Adrenal gland (tissue), 19 donors: ENCODE data around the gene OR6K2. TPM values are rescaled to one million over a fixed set of nuclear protein-coding genes. Genes with fewer than 3 reads are reported as not detected.

Source experiments
- DNase-seq, 7 donors: peaks; one replicate each; pipeline ENCODE4 v3.0.0-alpha.2; 2019 to 2020
- H3K27ac ChIP-seq, 5 donors: fragments of 200-600 bp; sonication (generic) in 4 of 5; 1 replicate in 3 of 5; 2 replicates in 2 of 5; pipeline versions ENCODE4 v1.5.1 to v1.8.0; 2016 to 2020; ENCODE audit warnings: mild to moderate bottlenecking in 1 of 5
- H3K27me3 ChIP-seq: fragments of 200-600 bp; 2 replicates; pipeline ENCODE4 v1.8.0; 2021
- H3K36me3 ChIP-seq, 2 donors: fragments of 200-600 bp; replicated peaks in 1 of 2; 1 replicate in 1 of 2; 2 replicates in 1 of 2; pipeline versions ENCODE4 v1.5.1 to v1.8.0; 2018 to 2022
- H3K4me1 ChIP-seq, 2 donors: fragments of 200-600 bp; replicated peaks in 1 of 2; 1 replicate in 1 of 2; 2 replicates in 1 of 2; pipeline versions ENCODE4 v1.5.1 to v1.8.0; 2018 to 2021
- H3K4me3 ChIP-seq, 4 donors: fragments of 200-600 bp; sonication (generic) in 3 of 4; one replicate each; pipeline ENCODE4 v1.5.1; 2016 to 2018
- H3K9me3 ChIP-seq, 3 donors: fragments of 200-600 bp; sonication (generic) in 1 of 3; replicated peaks in 1 of 3; 1 replicate in 2 of 3; 2 replicates in 1 of 3; pipeline versions ENCODE4 v1.5.1 to v1.8.0; 2016 to 2021
- POLR2A ChIP-seq, 2 donors: fragments of 450-650 bp; IDR thresholded peaks; one replicate each; pipeline ENCODE4 v1.6.1; 2017; ENCODE audit warnings: antibody characterized with exemption in 2 of 2, mild to moderate bottlenecking in 2 of 2, moderate library complexity in 1 of 2
- WGBS, 4 donors: extraction: QIAGEN DNeasy Blood & Tissue Kit in 2 of 4; methylation state at CpG; one replicate each; pipeline versions ENCODE4 v1.1.5 to v1.1.7; 2013 to 2017; 5-methylcytosine and 5-hydroxymethylcytosine counted together
- intact Hi-C, 2 donors: fragments of 100-400 bp; cut with DNase I; formaldehyde crosslinking; loops; one replicate each; pipeline versions ENCODE4 v1.14.1 to v1.15.0; 2022 to 2023
- long read RNA-seq, 10 donors: library from polyadenylated mRNA in 3 of 10; unstranded in 2 of 10; stranded (forward) in 1 of 10; transcript quantifications; one replicate each; pipeline ENCODE4 v2.0.0 and lab custom pipeline, GENCODE V29; 2021 to 2026
- polyA plus RNA-seq, 3 donors: library from polyadenylated mRNA; stranded (reverse); fragments of 200-250 nt in 2 of 3; fragments of 350-450 nt in 1 of 3; fragmentation: Illumina TruSeq in 1 of 3; extraction: RNeasy Lipid Tissue Mini Kit (QIAGEN cat#74804) in 1 of 3; gene quantifications; one replicate each; pipeline ENCODE4 v1.2.3, GENCODE V29; 2013 to 2014
- total RNA-seq, 9 donors: library from RNA; depleted of rRNA in 4 of 9; stranded (reverse); fragments of >200 nt in 4 of 9; fragments of 120-200 nt in 1 of 9; fragmentation: NEBNext Ultra II Directional in 1 of 9; extraction: Animal tissue kit (Norgen Biotek cat#: 25700) in 1 of 9; gene quantifications; one replicate each; pipeline versions ENCODE4 v1.1.0 to v1.2.4, GENCODE V29; 2013 to 2023
- TF ChIP-seq, protein P1 (sequence below), 6 experiments: fragments of 450-650 bp in 4 of 6; fragments of 200-600 bp in 2 of 6; sonication (generic) in 1 of 6; IDR thresholded peaks; 1 replicate in 5 of 6; 2 replicates in 1 of 6; pipeline versions ENCODE4 v1.5.1 to v1.8.0; 2016 to 2021; ENCODE audit warnings: antibody characterized with exemption in 6 of 6, mild to moderate bottlenecking in 2 of 6, moderate library complexity in 1 of 6
- donor health status: healthy with polysubstance abuse.
- donor health status: Bipolar disorder and iron deficiency.
- donor health status: DM: yes; HTN: yes; CAD: no.
- donor health status: DM: no; HTN: no; CAD: no.
- donor health status: DM: no; HTN: no; CAD: no.
- donor health status: DM: yes; HTN: yes; CAD: no.

Gene OR6K2
- total RNA-seq (not detected), polyA plus RNA-seq (not detected)
- long read RNA-seq, donor 1: 0 reads
- long read RNA-seq, donor 2: 0 reads
- long read RNA-seq, donor 3: 0 reads
- long read RNA-seq, donor 4: 0 reads
- long read RNA-seq, donor 5: 0 reads
- long read RNA-seq, donor 6: 0 reads
- long read RNA-seq, donor 7: 0 reads
- long read RNA-seq, donor 8: 0 reads
- long read RNA-seq, donor 9: 0 reads
- long read RNA-seq, donor 10: 0 reads

GRCh38 chr1:158700552-158700951, at the start of gene OR6K2:
OR6K2 (minus strand) TSS chr1:158700652; CDS start chr1:158700652, 0 bp downstream.
- intact Hi-C loops: no loop called here
- Histone ChIP-seq H3K9me3 (no peaks in the 10 kb centered on the region), H3K36me3 (no peaks in the 10 kb centered on the region), H3K27ac (no peak within 1 kb of the TSS), H3K4me3 (no peak within 1 kb of the TSS), H3K27me3 (no peaks in the 10 kb centered on the region), H3K4me1 (no peaks in the 10 kb centered on the region)
- DNase-seq: no peak
- 79 to 89% (median 79%) methylated on average over 4 of the region's 4 CpGs for WGBS, 4 donors
- TF ChIP-seq, protein P1, sequence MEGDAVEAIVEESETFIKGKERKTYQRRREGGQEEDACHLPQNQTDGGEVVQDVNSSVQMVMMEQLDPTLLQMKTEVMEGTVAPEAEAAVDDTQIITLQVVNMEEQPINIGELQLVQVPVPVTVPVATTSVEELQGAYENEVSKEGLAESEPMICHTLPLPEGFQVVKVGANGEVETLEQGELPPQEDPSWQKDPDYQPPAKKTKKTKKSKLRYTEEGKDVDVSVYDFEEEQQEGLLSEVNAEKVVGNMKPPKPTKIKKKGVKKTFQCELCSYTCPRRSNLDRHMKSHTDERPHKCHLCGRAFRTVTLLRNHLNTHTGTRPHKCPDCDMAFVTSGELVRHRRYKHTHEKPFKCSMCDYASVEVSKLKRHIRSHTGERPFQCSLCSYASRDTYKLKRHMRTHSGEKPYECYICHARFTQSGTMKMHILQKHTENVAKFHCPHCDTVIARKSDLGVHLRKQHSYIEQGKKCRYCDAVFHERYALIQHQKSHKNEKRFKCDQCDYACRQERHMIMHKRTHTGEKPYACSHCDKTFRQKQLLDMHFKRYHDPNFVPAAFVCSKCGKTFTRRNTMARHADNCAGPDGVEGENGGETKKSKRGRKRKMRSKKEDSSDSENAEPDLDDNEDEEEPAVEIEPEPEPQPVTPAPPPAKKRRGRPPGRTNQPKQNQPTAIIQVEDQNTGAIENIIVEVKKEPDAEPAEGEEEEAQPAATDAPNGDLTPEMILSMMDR (IDR thresholded peaks at IDR 0.05): no peak
- TF ChIP-seq POLR2A (IDR thresholded peaks at IDR 0.05): no peak

DNA sequence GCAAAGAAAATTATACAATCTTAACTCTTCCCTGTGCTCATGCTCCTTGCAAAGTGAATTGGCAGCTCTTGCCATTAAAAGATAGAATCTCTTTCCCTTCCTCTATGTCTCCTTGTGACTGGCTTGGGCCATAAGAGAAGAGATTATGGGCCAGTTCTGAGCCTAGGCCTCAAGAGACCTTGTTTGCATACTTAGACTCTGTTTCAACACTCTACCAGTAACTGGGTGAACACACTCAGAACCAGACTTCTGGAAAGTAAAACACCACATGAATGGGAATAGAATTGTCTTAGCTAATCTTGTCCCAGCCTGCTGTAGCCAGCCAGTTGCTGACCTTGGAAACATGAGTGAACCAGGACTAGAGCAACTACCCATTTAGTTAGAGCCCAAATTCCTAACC, 35.4 kb upstream of the OR6K2 start:
- TF ChIP-seq, protein P1 (IDR thresholded peaks at IDR 0.05): no peak
- no peak for TF ChIP-seq POLR2A (IDR thresholded peaks at IDR 0.05)
- no peaks in the 10 kb centered on the region for H3K9me3 ChIP-seq
- no peaks in the 10 kb centered on the region for H3K27me3 ChIP-seq
- no peaks in the 10 kb centered on the region for H3K36me3 ChIP-seq
- no peaks in the 10 kb centered on the region for H3K4me1 ChIP-seq
- intact Hi-C loops: no loop called here
- H3K27ac ChIP-seq: no peak overlapping the region
- DNase-seq: no peak
- H3K4me3 ChIP-seq: no peak overlapping the region

DNA sequence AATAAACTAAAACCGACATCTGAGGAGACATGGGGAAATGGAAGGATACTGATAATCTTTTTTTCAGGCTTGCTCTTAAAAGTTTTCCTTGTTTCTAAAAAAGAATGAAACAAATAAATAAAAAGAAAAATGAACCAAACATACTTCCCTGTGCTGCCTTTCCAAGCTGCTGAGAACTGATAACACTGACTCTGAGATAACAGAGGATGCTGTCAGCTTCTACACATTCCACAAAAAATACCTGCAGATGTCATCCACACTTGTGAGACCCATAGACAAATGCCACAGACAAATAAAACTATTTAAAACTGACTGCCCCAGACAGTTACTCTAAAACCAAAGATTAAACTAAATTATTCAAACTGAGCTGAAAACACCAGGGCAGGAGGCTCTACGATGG, 32.1 kb upstream of the OR6K2 start:
- no peak overlapping the region for H3K4me3 ChIP-seq
- H3K9me3 ChIP-seq: no peaks in the 10 kb centered on the region
- TF ChIP-seq, protein P1 (IDR thresholded peaks at IDR 0.05): no peak
- TF ChIP-seq POLR2A (IDR thresholded peaks at IDR 0.05): no peak
- H3K27me3 ChIP-seq: no peaks in the 10 kb centered on the region
- no peaks in the 10 kb centered on the region for H3K36me3 ChIP-seq
- no peak overlapping the region for H3K27ac ChIP-seq
- no peak for DNase-seq
- 71 to 76% (median 71%) methylated on average over 2 of the region's 2 CpGs for WGBS, 4 donors
- H3K4me1 ChIP-seq: no peaks in the 10 kb centered on the region
- intact Hi-C loops: no loop called here

GRCh38 chr1:158731707-158732106, 31.3 kb upstream of the OR6K2 start:
- intact Hi-C loops: no loop called here
- WGBS, 4 donors: 82 to 96% (median 88%) methylated on average over 3 to 4 of the region's 4 CpGs
- Histone ChIP-seq H3K27ac (no peak overlapping the region), H3K36me3 (no peaks in the 10 kb centered on the region), H3K4me3 (no peak overlapping the region), H3K9me3 (no peaks in the 10 kb centered on the region), H3K4me1 (no peaks in the 10 kb centered on the region), H3K27me3 (peaks cover 4% of the 10 kb centered on the region)
- TF ChIP-seq, protein P1 (IDR thresholded peaks at IDR 0.05): no peak
- no peak for TF ChIP-seq POLR2A (IDR thresholded peaks at IDR 0.05)
- DNase-seq: no peak
